Measurements from ENCODE around the gene PABPN1L.

PABPN1L gene

GRCh38 chr16:88886845-88887521, 20.5 kb upstream of the PABPN1L start:
- no peak overlapping the region for H3K4me3 ChIP-seq (ENCODE audit: low read length)
- no peak overlapping the region for H3K27ac ChIP-seq (ENCODE audit: low read depth, low read length)
- no peaks in the 10 kb centered on the region for H3F3A ChIP-seq (ENCODE audit: control insufficient read depth, insufficient read depth)
- peaks cover 69% of the 10 kb centered on the region for H3K36me3 ChIP-seq (ENCODE audit: control insufficient read depth, low read length)
- H3K4me2 ChIP-seq (ENCODE audit: low read length), result no peak overlapping the region
- H3K4me1 ChIP-seq (ENCODE audit: control insufficient read depth, low read length), result no peaks in the 10 kb centered on the region
- no peaks in the 10 kb centered on the region for H4K20me1 ChIP-seq (ENCODE audit: control insufficient read depth, insufficient read depth, low read depth, low read length)
- TF ChIP-seq CTCF (IDR thresholded peaks at IDR 0.05; ENCODE audit: low read depth, low read length, poor library complexity, severe bottlenecking), result no peak
- no peak for TF ChIP-seq EZH2phosphoT487 (IDR thresholded peaks at IDR 0.05; ENCODE audit: borderline replicate concordance, low read length)
- H3K27me3 ChIP-seq (ENCODE audit: control insufficient read depth, low read length), result no peaks in the 10 kb centered on the region
- H3K9me3 ChIP-seq (ENCODE audit: control insufficient read depth, insufficient read depth, low read length), result no peaks in the 10 kb centered on the region
- H3K9me2 ChIP-seq (replicated peaks; ENCODE audit: control insufficient read depth, low read length), result no peaks in the 10 kb centered on the region
- no peaks in the 10 kb centered on the region for H3K79me2 ChIP-seq (ENCODE audit: control insufficient read depth, low read length)

- Histone ChIP-seq H3K36me3 (ENCODE audit: control insufficient read depth, low read length) (peaks cover 69% of the 10 kb centered on the region), H3K9me3 (ENCODE audit: control insufficient read depth, insufficient read depth, low read length) (no peaks in the 10 kb centered on the region), H3K4me1 (ENCODE audit: control insufficient read depth, low read length) (no peaks in the 10 kb centered on the region), H3K79me2 (ENCODE audit: control insufficient read depth, low read length) (no peaks in the 10 kb centered on the region), H3K27ac (ENCODE audit: low read depth, low read length) (no peak overlapping the region), H4K20me1 (ENCODE audit: control insufficient read depth, insufficient read depth, low read depth, low read length) (no peaks in the 10 kb centered on the region), H3K9me2 (replicated peaks; ENCODE audit: control insufficient read depth, low read length) (no peaks in the 10 kb centered on the region), H3K4me3 (ENCODE audit: low read length) (no peak overlapping the region), H3K27me3 (ENCODE audit: control insufficient read depth, low read length) (no peaks in the 10 kb centered on the region), H3F3A (ENCODE audit: control insufficient read depth, insufficient read depth) (no peaks in the 10 kb centered on the region), H3K4me2 (ENCODE audit: low read length) (no peak overlapping the region)
- TF ChIP-seq EZH2phosphoT487 (IDR thresholded peaks at IDR 0.05; ENCODE audit: borderline replicate concordance, low read length) (no peak), CTCF (IDR thresholded peaks at IDR 0.05; ENCODE audit: low read depth, low read length, poor library complexity, severe bottlenecking) (no peak)
Observed at GRCh38 chr16:88886420-88886844, 20.0 kb upstream of the PABPN1L start.

- Histone ChIP-seq H4K20me1 (ENCODE audit: control insufficient read depth, insufficient read depth, low read depth, low read length) (no peaks in the 10 kb centered on the region), H3K9me2 (replicated peaks; ENCODE audit: control insufficient read depth, low read length) (no peaks in the 10 kb centered on the region), H3F3A (ENCODE audit: control insufficient read depth, insufficient read depth) (no peaks in the 10 kb centered on the region), H3K9me3 (ENCODE audit: control insufficient read depth, insufficient read depth, low read length) (no peaks in the 10 kb centered on the region), H3K79me2 (ENCODE audit: control insufficient read depth, low read length) (no peaks in the 10 kb centered on the region), H3K27ac (ENCODE audit: low read depth, low read length) (no peak overlapping the region), H3K36me3 (ENCODE audit: control insufficient read depth, low read length) (peaks cover 68% of the 10 kb centered on the region), H3K27me3 (ENCODE audit: control insufficient read depth, low read length) (no peaks in the 10 kb centered on the region), H3K4me3 (ENCODE audit: low read length) (no peak overlapping the region), H3K4me2 (ENCODE audit: low read length) (no peak overlapping the region), H3K4me1 (ENCODE audit: control insufficient read depth, low read length) (no peaks in the 10 kb centered on the region)
- TF ChIP-seq CTCF (IDR thresholded peaks at IDR 0.05; ENCODE audit: low read depth, low read length, poor library complexity, severe bottlenecking) (no peak), EZH2phosphoT487 (IDR thresholded peaks at IDR 0.05; ENCODE audit: borderline replicate concordance, low read length) (no peak)
Observed at GRCh38 chr16:88885693-88886280, 19.3 kb upstream of the PABPN1L start.

All from DOHH2 (cell line).